Body of pancreas (tissue), 4 donors: ENCODE measurements around the gene ARHGEF28.

Experiments used
- CTCF ChIP-seq, 7 experiments: fragments of 450-650 bp in 4 of 7; fragments of 200-600 bp in 3 of 7; sonication (generic) in 3 of 7; IDR thresholded peaks; one replicate each; pipeline ENCODE4 v1.5.1; 2016 to 2019; ENCODE audit warnings: antibody characterized with exemption in 7 of 7
- POLR2A ChIP-seq, 3 donors: fragments of 450-650 bp; IDR thresholded peaks; one replicate each; pipeline ENCODE4 v1.6.1; 2016; ENCODE audit warnings: antibody characterized with exemption in 3 of 3, mild to moderate bottlenecking in 2 of 3

GRCh38 chr5:73828465-73828864, 202.5 kb downstream of the ARHGEF28 start:
- no peak for TF ChIP-seq CTCF (IDR thresholded peaks at IDR 0.05)
- no peak for TF ChIP-seq POLR2A (IDR thresholded peaks at IDR 0.05)
